ENCODE results near the gene KCTD16.

Gene KCTD16

GRCh38 chr5:144395704-144396103 lies 225.0 kb downstream of the KCTD16 start:
- no peak for DNase-seq
- Mint-ChIP-seq H3K4me1 (no peaks in the 10 kb centered on the region), H3K27ac (no peak overlapping the region), H3K9me3 (no peaks in the 10 kb centered on the region), H3K36me3 (ENCODE audit: low read depth) (no peaks in the 10 kb centered on the region), H3K4me3 (no peak overlapping the region), H3K27me3 (ENCODE audit: low read depth, poor library complexity) (peaks cover 3% of the 10 kb centered on the region)
- TF ChIP-seq, protein P1, sequence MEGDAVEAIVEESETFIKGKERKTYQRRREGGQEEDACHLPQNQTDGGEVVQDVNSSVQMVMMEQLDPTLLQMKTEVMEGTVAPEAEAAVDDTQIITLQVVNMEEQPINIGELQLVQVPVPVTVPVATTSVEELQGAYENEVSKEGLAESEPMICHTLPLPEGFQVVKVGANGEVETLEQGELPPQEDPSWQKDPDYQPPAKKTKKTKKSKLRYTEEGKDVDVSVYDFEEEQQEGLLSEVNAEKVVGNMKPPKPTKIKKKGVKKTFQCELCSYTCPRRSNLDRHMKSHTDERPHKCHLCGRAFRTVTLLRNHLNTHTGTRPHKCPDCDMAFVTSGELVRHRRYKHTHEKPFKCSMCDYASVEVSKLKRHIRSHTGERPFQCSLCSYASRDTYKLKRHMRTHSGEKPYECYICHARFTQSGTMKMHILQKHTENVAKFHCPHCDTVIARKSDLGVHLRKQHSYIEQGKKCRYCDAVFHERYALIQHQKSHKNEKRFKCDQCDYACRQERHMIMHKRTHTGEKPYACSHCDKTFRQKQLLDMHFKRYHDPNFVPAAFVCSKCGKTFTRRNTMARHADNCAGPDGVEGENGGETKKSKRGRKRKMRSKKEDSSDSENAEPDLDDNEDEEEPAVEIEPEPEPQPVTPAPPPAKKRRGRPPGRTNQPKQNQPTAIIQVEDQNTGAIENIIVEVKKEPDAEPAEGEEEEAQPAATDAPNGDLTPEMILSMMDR (IDR thresholded peaks at IDR 0.05), result no peak

DNA sequence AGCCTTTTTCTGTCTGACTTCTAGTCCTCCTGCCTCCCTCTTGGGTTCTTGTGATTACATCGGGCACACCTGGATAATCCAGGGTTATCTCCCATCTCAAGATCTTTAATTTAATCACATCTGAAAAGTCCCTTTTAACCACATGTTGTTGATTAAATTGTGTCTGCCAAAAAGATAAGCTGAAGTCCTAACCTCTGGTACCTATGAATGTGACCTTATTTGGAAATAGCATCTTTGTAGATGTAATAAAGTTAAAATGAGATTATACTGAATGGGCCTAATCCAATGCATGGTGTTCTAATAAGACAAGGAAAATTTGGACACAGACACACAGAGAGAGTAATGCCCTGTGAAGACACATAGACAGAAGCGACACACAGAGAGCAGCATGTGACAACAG lies 232.4 kb downstream of the KCTD16 start:
- TF ChIP-seq, protein P1 (IDR thresholded peaks at IDR 0.05), result no peak
- peak overlapping the region; percentile 60 for H3K27ac Mint-ChIP-seq
- no peak for DNase-seq
- H3K4me1 Mint-ChIP-seq, result peaks cover 17% of the 10 kb centered on the region
- H3K27me3 Mint-ChIP-seq (ENCODE audit: low read depth, poor library complexity), result no peaks in the 10 kb centered on the region
- H3K4me3 Mint-ChIP-seq, result no peak overlapping the region
- H3K36me3 Mint-ChIP-seq (ENCODE audit: low read depth), result no peaks in the 10 kb centered on the region
- H3K9me3 Mint-ChIP-seq, result no peaks in the 10 kb centered on the region

DNA sequence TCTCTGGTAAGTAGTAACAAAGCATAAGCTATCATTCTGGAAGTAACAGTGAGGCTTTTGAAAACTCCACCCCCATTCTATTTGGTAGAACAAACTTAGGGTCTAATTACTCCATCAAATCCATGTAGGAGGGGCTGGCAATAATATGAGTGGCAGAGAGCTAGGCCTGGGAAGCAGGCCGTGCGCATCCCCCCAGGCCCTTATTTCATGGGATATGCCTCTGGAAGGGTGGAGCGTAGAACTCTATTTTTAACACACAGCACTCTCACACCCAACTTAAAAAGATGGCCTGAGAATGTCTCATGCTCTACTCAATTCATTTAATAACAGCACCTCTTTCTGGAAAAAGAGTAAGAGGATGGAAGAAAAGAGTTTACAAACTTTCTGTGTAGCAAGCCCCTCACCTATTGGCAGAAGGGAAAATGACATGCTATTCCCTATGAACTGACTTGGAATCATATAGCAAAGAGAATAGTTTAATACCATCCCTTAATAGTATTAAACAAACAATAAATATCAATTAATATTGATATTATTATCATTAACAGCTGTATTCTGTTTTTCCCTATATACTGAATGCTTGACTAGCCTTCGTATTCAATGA lies 233.2 kb downstream of the KCTD16 start:
- H3K27ac Mint-ChIP-seq, result no peak overlapping the region
- TF ChIP-seq, protein P1 (IDR thresholded peaks at IDR 0.05), result no peak
- no peaks in the 10 kb centered on the region for H3K27me3 Mint-ChIP-seq (ENCODE audit: low read depth, poor library complexity)
- H3K9me3 Mint-ChIP-seq, result no peaks in the 10 kb centered on the region
- no peaks in the 10 kb centered on the region for H3K36me3 Mint-ChIP-seq (ENCODE audit: low read depth)
- DNase-seq, result no peak
- H3K4me3 Mint-ChIP-seq, result no peak overlapping the region
- H3K4me1 Mint-ChIP-seq, result peaks cover 17% of the 10 kb centered on the region

DNA sequence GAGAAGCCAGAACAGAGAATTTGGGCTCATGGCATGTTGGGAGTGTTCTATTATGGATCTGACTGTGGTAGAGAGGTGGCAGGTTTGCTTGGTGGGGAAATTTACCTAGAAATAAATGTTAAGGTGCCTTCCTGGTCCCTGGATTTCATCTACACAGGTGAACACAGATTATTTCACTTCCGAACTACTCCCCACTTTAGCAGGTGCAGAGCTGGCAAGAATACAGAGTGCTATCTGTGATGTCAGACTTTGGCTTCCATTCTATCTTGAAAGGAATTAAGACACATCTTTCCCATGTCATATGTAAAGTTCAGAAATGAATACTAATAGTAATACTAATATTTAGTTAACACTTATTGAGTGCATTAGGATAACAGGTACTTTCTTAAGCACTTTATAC lies 234.0 kb downstream of the KCTD16 start:
- Mint-ChIP-seq H3K36me3 (ENCODE audit: low read depth) (no peaks in the 10 kb centered on the region), H3K4me3 (no peak overlapping the region), H3K27me3 (ENCODE audit: low read depth, poor library complexity) (no peaks in the 10 kb centered on the region), H3K4me1 (peaks cover 17% of the 10 kb centered on the region), H3K27ac (no peak overlapping the region), H3K9me3 (no peaks in the 10 kb centered on the region)
- TF ChIP-seq, protein P1 (IDR thresholded peaks at IDR 0.05), result no peak
- DNase-seq, result no peak

DNA sequence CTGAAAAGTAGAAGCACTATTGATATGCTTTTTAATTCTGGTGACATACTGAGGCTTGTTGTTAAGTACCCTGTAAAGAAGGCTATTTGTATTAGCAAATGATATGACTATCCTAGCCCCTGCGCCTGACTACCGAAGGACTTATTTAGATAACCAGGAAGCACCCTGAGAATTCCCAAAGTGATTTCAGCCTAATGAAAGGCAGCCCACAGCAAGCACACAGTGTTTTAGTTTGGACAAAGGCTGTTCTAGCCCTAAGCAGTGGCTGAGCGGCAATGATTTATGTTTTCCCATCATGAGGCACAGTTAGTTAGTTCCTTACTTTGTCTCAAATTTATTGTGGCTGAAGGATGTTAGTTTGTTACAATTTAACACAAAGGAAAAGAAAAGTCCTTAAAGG lies 235.3 kb downstream of the KCTD16 start:
- TF ChIP-seq, protein P1 (IDR thresholded peaks at IDR 0.05), result no peak
- Mint-ChIP-seq H3K27ac (no peak overlapping the region), H3K4me3 (no peak overlapping the region), H3K9me3 (no peaks in the 10 kb centered on the region), H3K27me3 (ENCODE audit: low read depth, poor library complexity) (no peaks in the 10 kb centered on the region), H3K36me3 (ENCODE audit: low read depth) (no peaks in the 10 kb centered on the region), H3K4me1 (peaks cover 17% of the 10 kb centered on the region)
- DNase-seq, result peak; percentile 12

DNA sequence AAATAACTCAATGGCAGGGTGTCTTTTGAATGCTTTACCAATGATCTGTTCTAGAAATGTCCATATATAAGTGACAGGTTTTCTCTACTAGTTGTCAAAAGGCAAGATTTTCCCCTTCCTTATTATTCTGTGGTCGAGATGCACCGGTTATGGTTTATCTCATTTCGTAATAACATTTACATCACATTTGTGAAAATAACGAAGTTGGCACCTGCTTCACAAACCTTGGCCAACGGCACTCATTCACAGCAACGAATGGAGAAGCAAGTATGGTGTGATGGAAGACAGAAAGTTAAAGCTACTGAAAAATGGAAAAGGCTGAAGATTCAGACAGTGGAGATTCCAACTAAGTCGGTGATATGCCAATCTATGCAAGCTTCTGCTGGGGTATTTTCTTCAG lies 235.8 kb downstream of the KCTD16 start:
- H3K4me3 Mint-ChIP-seq, result no peak overlapping the region
- H3K27me3 Mint-ChIP-seq (ENCODE audit: low read depth, poor library complexity), result no peaks in the 10 kb centered on the region
- DNase-seq, result no peak
- H3K27ac Mint-ChIP-seq, result no peak overlapping the region
- no peaks in the 10 kb centered on the region for H3K9me3 Mint-ChIP-seq
- TF ChIP-seq, protein P1 (IDR thresholded peaks at IDR 0.05), result no peak
- no peaks in the 10 kb centered on the region for H3K36me3 Mint-ChIP-seq (ENCODE audit: low read depth)
- H3K4me1 Mint-ChIP-seq, result peaks cover 17% of the 10 kb centered on the region

All from nephron progenitor cell (in vitro differentiated cells).